Liver (tissue), 9 donors: Measurements from ENCODE around the gene PRDM8. TPM values are rescaled to one million over a fixed set of nuclear protein-coding genes. Genes with fewer than 3 reads are reported as not detected.

Experiments used
- DNase-seq: peaks from one replicate; pipeline ENCODE4 v3.0.0-alpha.2; 2017; ENCODE audit warnings: low spot score
- H3K27ac ChIP-seq, 2 donors: one replicate each; pipeline ENCODE4 v1.7.0; 2013; ENCODE audit warnings: inconsistent platforms in 2 of 2, low read length in 2 of 2, control low read depth in 1 of 2, low read depth in 1 of 2, mild to moderate bottlenecking in 1 of 2
- H3K27me3 ChIP-seq, 4 donors: one replicate each; pipeline versions ENCODE4 v1.6.1 to v1.7.0; 2013; ENCODE audit warnings: low read length in 3 of 4, inconsistent platforms in 1 of 4, mild to moderate bottlenecking in 1 of 4, moderate library complexity in 1 of 4; ENCODE audit not compliant: control insufficient read depth in 4 of 4, insufficient read depth in 4 of 4
- H3K36me3 ChIP-seq, 4 donors: one replicate each; pipeline versions ENCODE4 v1.6.1 to v1.7.0; 2013; ENCODE audit warnings: low read length in 3 of 4, mild to moderate bottlenecking in 3 of 4, low read depth in 1 of 4, moderate library complexity in 1 of 4; ENCODE audit not compliant: control insufficient read depth in 4 of 4, insufficient read depth in 3 of 4
- H3K4me1 ChIP-seq, 4 donors: one replicate each; pipeline versions ENCODE4 v1.6.1 to v1.7.0; 2013; ENCODE audit warnings: low read length in 3 of 4, mild to moderate bottlenecking in 3 of 4, moderate library complexity in 1 of 4; ENCODE audit not compliant: control insufficient read depth in 4 of 4, insufficient read depth in 4 of 4
- H3K4me3 ChIP-seq, 3 donors: one replicate each; pipeline versions ENCODE4 v1.6.1 to v1.7.0; 2013; ENCODE audit warnings: low read length in 3 of 3, control low read depth in 1 of 3, low read depth in 1 of 3, mild to moderate bottlenecking in 1 of 3
- H3K9ac ChIP-seq, 2 donors: one replicate each; pipeline ENCODE4 v1.7.0; 2013; ENCODE audit warnings: low read length in 2 of 2, mild to moderate bottlenecking in 2 of 2, moderate library complexity in 2 of 2, control low read depth in 1 of 2, low read depth in 1 of 2
- H3K9me3 ChIP-seq, 4 donors: one replicate each; pipeline versions ENCODE4 v1.6.1 to v1.7.0; 2013; ENCODE audit warnings: low read length in 3 of 4; ENCODE audit not compliant: control insufficient read depth in 4 of 4
- ATF3 ChIP-seq: IDR thresholded peaks from 2 replicates; pipeline ENCODE4 v1.6.1; 2016; ENCODE audit warnings: antibody characterized with exemption
- CTCF ChIP-seq: fragments of 150-350 bp; IDR thresholded peaks from 2 replicates; pipeline ENCODE4 v1.5.1; 2017; ENCODE audit warnings: improper control_type of control experiment, low read depth, low read length; ENCODE audit not compliant: missing input control
- EGR1 ChIP-seq, 2 donors: IDR thresholded peaks; 2 replicates each; pipeline ENCODE4 v1.6.1; 2016 to 2018; ENCODE audit warnings: antibody characterized with exemption in 2 of 2, low read depth in 2 of 2
- FOXA1 ChIP-seq: IDR thresholded peaks from 2 replicates; pipeline ENCODE4 v1.6.1; 2016; ENCODE audit warnings: antibody characterized with exemption
- FOXA2 ChIP-seq: IDR thresholded peaks from 2 replicates; pipeline ENCODE4 v1.6.1; 2016; ENCODE audit warnings: antibody characterized with exemption
- GABPA ChIP-seq, 2 donors: IDR thresholded peaks in 1 of 2; conservative IDR thresholded peaks in 1 of 2; 2 replicates each; pipeline ENCODE4 v1.6.1; 2016; ENCODE audit warnings: antibody characterized with exemption in 2 of 2, mild to moderate bottlenecking in 1 of 2, moderate library complexity in 1 of 2
- HNF4A ChIP-seq, 2 donors: conservative IDR thresholded peaks; 2 replicates each; pipeline ENCODE4 v1.6.1; 2016; ENCODE audit warnings: antibody characterized with exemption in 2 of 2, mild to moderate bottlenecking in 2 of 2
- HNF4G ChIP-seq: IDR thresholded peaks from 2 replicates; pipeline ENCODE4 v1.6.1; 2016; ENCODE audit warnings: antibody characterized with exemption
- JUND ChIP-seq, 2 donors: IDR thresholded peaks; 2 replicates each; pipeline ENCODE4 v1.6.1; 2016; ENCODE audit warnings: antibody characterized with exemption in 2 of 2
- MAX ChIP-seq: IDR thresholded peaks from 2 replicates; pipeline ENCODE4 v1.6.1; 2016; ENCODE audit warnings: antibody characterized with exemption
- NR2F2 ChIP-seq: IDR thresholded peaks from 2 replicates; pipeline ENCODE4 v1.6.1; 2016; ENCODE audit warnings: antibody characterized with exemption
- RAD21 ChIP-seq, 2 donors: IDR thresholded peaks; 2 replicates each; pipeline ENCODE4 v1.6.1; 2016; ENCODE audit warnings: antibody characterized with exemption in 2 of 2, mild to moderate bottlenecking in 2 of 2
- REST ChIP-seq: IDR thresholded peaks from 2 replicates; pipeline ENCODE4 v1.6.1; 2016; ENCODE audit warnings: antibody characterized with exemption, mild to moderate bottlenecking
- RXRA ChIP-seq, 2 donors: IDR thresholded peaks; 2 replicates each; pipeline ENCODE4 v1.6.1; 2017 to 2018; ENCODE audit warnings: antibody characterized with exemption in 2 of 2, mild to moderate bottlenecking in 1 of 2
- SP1 ChIP-seq: IDR thresholded peaks from 2 replicates; pipeline ENCODE4 v1.6.1; 2018; ENCODE audit warnings: antibody characterized with exemption, mild to moderate bottlenecking
- TAF1 ChIP-seq: conservative IDR thresholded peaks from 2 replicates; pipeline ENCODE4 v1.6.1; 2016; ENCODE audit warnings: antibody characterized with exemption, mild to moderate bottlenecking
- YY1 ChIP-seq: IDR thresholded peaks from 2 replicates; pipeline ENCODE4 v1.6.1; 2016; ENCODE audit warnings: antibody characterized with exemption, mild to moderate bottlenecking
- ZBTB33 ChIP-seq: IDR thresholded peaks from 2 replicates; pipeline ENCODE4 v1.6.1; 2016; ENCODE audit warnings: antibody characterized with exemption
- WGBS: extraction: QIAGEN DNeasy Blood & Tissue Kit; methylation state at CpG from one replicate; pipeline ENCODE4 v1.1.7; 2013; 5-methylcytosine and 5-hydroxymethylcytosine counted together
- polyA plus RNA-seq, 2 donors: library from polyadenylated mRNA; stranded (reverse) in 1 of 2; unstranded in 1 of 2; fragments of 200-250 nt in 1 of 2; fragments of >200 nt in 1 of 2; fragmentation: Nextera tagmentation in 1 of 2; extraction: Ambion mirVana in 1 of 2; gene quantifications; one replicate each; pipeline versions ENCODE4 v1.2.1 to v1.2.3, GENCODE V29; 2013 to 2015
- total RNA-seq, 2 donors: library from RNA; depleted of rRNA; stranded (reverse); fragments of >200 nt; gene quantifications; one replicate each; pipeline ENCODE4 v1.2.3, GENCODE V29; 2014
- donor health status: healthy.
- donor health status: healthy.
- donor health status: healthy.
- donor health status: healthy.
- donor health status: healthy.

The PRDM8 gene
- total and polyA plus RNA-seq, 4 donors, result 0.05 to 0.14 (median 0.08) TPM; not detected in 1

GRCh38 chr4:80161413-80162058, 35.8 kb upstream of the PRDM8 start:
- H3K36me3 ChIP-seq, result no peaks in the 10 kb centered on the region
- no peak for DNase-seq
- H3K9ac ChIP-seq, result no peak overlapping the region
- TF ChIP-seq NR2F2, result no peak
- no peak for TF ChIP-seq YY1
- no peak for TF ChIP-seq GABPA (IDR thresholded peaks at IDR 0.05 in 1 of 2, conservative IDR thresholded peaks at IDR 0.05 in 1 of 2)
- no peak for TF ChIP-seq SP1
- TF ChIP-seq EGR1 (IDR thresholded peaks at IDR 0.05; ENCODE audit: low read depth in 2 of 2), result no peak
- TF ChIP-seq TAF1, result no peak
- no peak for TF ChIP-seq HNF4G
- no peak for TF ChIP-seq REST
- no peak for TF ChIP-seq MAX
- TF ChIP-seq RXRA (IDR thresholded peaks at IDR 0.05), result no peak
- TF ChIP-seq ATF3, result no peak
- TF ChIP-seq FOXA1, result no peak
- TF ChIP-seq RAD21 (IDR thresholded peaks at IDR 0.05), result no peak
- no peak for TF ChIP-seq CTCF
- H3K4me1 ChIP-seq, result no peaks in the 10 kb centered on the region
- H3K27me3 ChIP-seq, result no peaks in the 10 kb centered on the region
- H3K4me3 ChIP-seq, result no peak overlapping the region
- WGBS, result 81% methylated on average over 12 of the region's 12 CpGs
- H3K27ac ChIP-seq, result no peak overlapping the region
- H3K9me3 ChIP-seq, result no peaks in the 10 kb centered on the region

- Histone ChIP-seq H3K9me3 (no peaks in the 10 kb centered on the region), H3K4me1 (no peaks in the 10 kb centered on the region), H3K9ac (no peak overlapping the region), H3K27me3 (no peaks in the 10 kb centered on the region), H3K4me3 (no peak overlapping the region), H3K27ac (no peak overlapping the region), H3K36me3 (no peaks in the 10 kb centered on the region)
- DNase-seq, result no peak
- no peak for TF ChIP-seq REST
- TF ChIP-seq ATF3, result no peak
- TF ChIP-seq RAD21 (IDR thresholded peaks at IDR 0.05), result no peak
- no peak for TF ChIP-seq TAF1
- TF ChIP-seq MAX, result no peak
- TF ChIP-seq GABPA (IDR thresholded peaks at IDR 0.05 in 1 of 2, conservative IDR thresholded peaks at IDR 0.05 in 1 of 2), result no peak
- TF ChIP-seq SP1, result no peak
- TF ChIP-seq HNF4A (conservative IDR thresholded peaks at IDR 0.05), result no peak
- TF ChIP-seq NR2F2, result no peak
- no peak for TF ChIP-seq ZBTB33
- TF ChIP-seq YY1, result no peak
- no peak for TF ChIP-seq JUND (IDR thresholded peaks at IDR 0.05)
- TF ChIP-seq FOXA2, result no peak
- no peak for TF ChIP-seq HNF4G
- TF ChIP-seq EGR1 (IDR thresholded peaks at IDR 0.05; ENCODE audit: low read depth in 2 of 2), result no peak
- 81% methylated on average over 4 of the region's 4 CpGs for WGBS
These were observed 34.9 kb upstream of the PRDM8 start for GRCh38 chr4:80162418-80162817.
